Fibroblast of the aortic adventitia (primary cell): Measurements from ENCODE around the gene TMPO. TPM values are rescaled to one million over a fixed set of nuclear protein-coding genes. Genes with fewer than 3 reads are reported as not detected.
"Not testable (repeated sequence)": the region's sequence is repeated elsewhere in the genome, so short reads cannot be mapped to it uniquely, and the experiment has no call there.

Experiments
- DNase-seq: peaks from one replicate; pipeline ENCODE4 v3.0.0-alpha.2; 2010; ENCODE audit warnings: low read depth
- H3K4me3 ChIP-seq: 2 replicates; pipeline ENCODE4 v1.5.1; 2011; ENCODE audit warnings: low read depth, mild to moderate bottlenecking, control low read depth, low read length, moderate library complexity
- CTCF ChIP-seq: IDR thresholded peaks from 2 replicates; pipeline ENCODE4 v1.5.1; 2011; ENCODE audit warnings: mild to moderate bottlenecking, low read length, control low read depth, inconsistent platforms; ENCODE audit not compliant: insufficient read depth
- total RNA-seq: library from RNA; depleted of rRNA; stranded (reverse); fragments of >200 nt; gene quantifications from 2 replicates; pipeline ENCODE4 v1.2.3, GENCODE V29; 2012; ENCODE audit warnings: low replicate concordance

TMPO gene
- total RNA-seq, 1 donor, result 130 TPM

GRCh38 chr12:98490501-98491453 lies 24.6 kb upstream of the TMPO start:
- DNase-seq, result peak; percentile 94
- TF ChIP-seq CTCF, result peak; percentile 91
- no peak overlapping the region for H3K4me3 ChIP-seq

GRCh38 chr12:98492580-98493140 lies 22.7 kb upstream of the TMPO start:
- TF ChIP-seq CTCF, result no peak
- no peak for DNase-seq
- no peak overlapping the region for H3K4me3 ChIP-seq

GRCh38 chr12:98501266-98501629 lies 14.1 kb upstream of the TMPO start:
- H3K4me3 ChIP-seq, DNase-seq: not testable (repeated sequence)

- no peak for TF ChIP-seq CTCF
- H3K4me3 ChIP-seq, result peak overlapping the region; percentile 94
- DNase-seq, result no peak
Measured at GRCh38 chr12:98503342-98503591, 12.1 kb upstream of the TMPO start.

GRCh38 chr12:98503592-98504367 lies 11.6 kb upstream of the TMPO start:
- peak; percentile 97 for DNase-seq
- no peak for TF ChIP-seq CTCF

GRCh38 chr12:98504368-98504617 lies 11.1 kb upstream of the TMPO start:
- DNase-seq, result no peak
- peak overlapping the region; percentile 94 for H3K4me3 ChIP-seq
- TF ChIP-seq CTCF, result no peak

More at GRCh38 chr12:98503592-98504367, 11.6 kb upstream of the TMPO start:
- H3K4me3 ChIP-seq, result peak overlapping the region; percentile 94

- no peak for DNase-seq
- TF ChIP-seq CTCF, result no peak
- H3K4me3 ChIP-seq, result no peak overlapping the region
Measured at GRCh38 chr12:98509063-98509462, 6.3 kb upstream of the TMPO start.

- not testable (repeated sequence) for H3K4me3 ChIP-seq, DNase-seq
Measured at GRCh38 chr12:98511806-98512205, 3.6 kb upstream of the TMPO start.
